ENCODE data around the gene BSN. TPM values are rescaled to one million over a fixed set of nuclear protein-coding genes. Genes with fewer than 3 reads are reported as not detected.

The BSN gene
- total RNA-seq, 1 experiment from 2014 or later = 0.87 TPM

DNA sequence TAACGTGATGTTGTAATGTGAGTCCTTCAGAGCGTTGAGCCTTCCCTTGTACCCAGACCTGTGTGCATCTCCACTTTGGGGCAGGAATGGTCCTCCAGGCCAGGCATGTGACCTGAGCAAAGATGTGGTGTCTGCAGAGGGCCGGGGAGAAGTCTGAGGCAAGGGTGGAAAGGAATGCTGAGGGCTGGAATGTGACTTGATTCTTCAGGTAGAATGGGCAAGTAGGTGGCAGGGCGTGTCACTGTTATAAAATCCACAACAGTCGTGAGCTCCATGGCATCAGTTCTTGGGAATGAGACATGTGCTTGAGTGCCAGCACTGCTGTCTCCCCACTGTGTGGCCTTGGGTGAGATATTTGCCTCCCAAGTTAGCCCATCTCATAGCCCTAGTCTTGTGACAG, 24.0 kb upstream of the BSN start:
- Histone ChIP-seq H3K27me3 (ENCODE audit: control insufficient read depth, insufficient read depth, low read length) (no peaks in the 10 kb centered on the region), H3K27ac (ENCODE audit: low read length) (no peak overlapping the region), H3K9me3 (ENCODE audit: control insufficient read depth, insufficient read depth, low read depth, low read length) (no peaks in the 10 kb centered on the region), H3K4me3 (ENCODE audit: low read depth in 2 of 2, low read length in 2 of 2) (no peak overlapping the region), H3K4me1 (ENCODE audit: control insufficient read depth, insufficient read depth, low read length) (no peaks in the 10 kb centered on the region), H3K36me3 (ENCODE audit: control insufficient read depth, insufficient read depth, low read length) (no peaks in the 10 kb centered on the region)
- intact Hi-C loops (cut with micrococcal nuclease; ENCODE audit: unreplicated experiment) (no loop called here), in situ Hi-C loops (cut with HindIII; ENCODE audit: low pct_unique_long_range_greater_than_20kb, low sequenced_read_pairs) (no loop called here)
- ChIA-PET CTCF (no interaction called here), POLR2A (interaction anchor here (0.6 kb wide), 1 partner anchor 362 kb away, joined by 7 read pairs; no protein-coding TSS in a partner anchor)
- no TSS peak for BruUV-seq (replicated peaks)
- ATAC-seq (no peak), DNase-seq (ENCODE audit: low read depth, low spot score) (no peak)
- TF ChIP-seq TCF7L2 (IDR thresholded peaks at IDR 0.05; ENCODE audit: low read depth, low read length) (no peak), POLR2AphosphoS5 (IDR thresholded peaks at IDR 0.05; ENCODE audit: low read depth, low read length) (no peak), SIN3A (IDR thresholded peaks at IDR 0.05; ENCODE audit: borderline replicate concordance, insufficient read depth, low read depth, low read length) (no peak)
- TF ChIP-seq, protein P1, sequence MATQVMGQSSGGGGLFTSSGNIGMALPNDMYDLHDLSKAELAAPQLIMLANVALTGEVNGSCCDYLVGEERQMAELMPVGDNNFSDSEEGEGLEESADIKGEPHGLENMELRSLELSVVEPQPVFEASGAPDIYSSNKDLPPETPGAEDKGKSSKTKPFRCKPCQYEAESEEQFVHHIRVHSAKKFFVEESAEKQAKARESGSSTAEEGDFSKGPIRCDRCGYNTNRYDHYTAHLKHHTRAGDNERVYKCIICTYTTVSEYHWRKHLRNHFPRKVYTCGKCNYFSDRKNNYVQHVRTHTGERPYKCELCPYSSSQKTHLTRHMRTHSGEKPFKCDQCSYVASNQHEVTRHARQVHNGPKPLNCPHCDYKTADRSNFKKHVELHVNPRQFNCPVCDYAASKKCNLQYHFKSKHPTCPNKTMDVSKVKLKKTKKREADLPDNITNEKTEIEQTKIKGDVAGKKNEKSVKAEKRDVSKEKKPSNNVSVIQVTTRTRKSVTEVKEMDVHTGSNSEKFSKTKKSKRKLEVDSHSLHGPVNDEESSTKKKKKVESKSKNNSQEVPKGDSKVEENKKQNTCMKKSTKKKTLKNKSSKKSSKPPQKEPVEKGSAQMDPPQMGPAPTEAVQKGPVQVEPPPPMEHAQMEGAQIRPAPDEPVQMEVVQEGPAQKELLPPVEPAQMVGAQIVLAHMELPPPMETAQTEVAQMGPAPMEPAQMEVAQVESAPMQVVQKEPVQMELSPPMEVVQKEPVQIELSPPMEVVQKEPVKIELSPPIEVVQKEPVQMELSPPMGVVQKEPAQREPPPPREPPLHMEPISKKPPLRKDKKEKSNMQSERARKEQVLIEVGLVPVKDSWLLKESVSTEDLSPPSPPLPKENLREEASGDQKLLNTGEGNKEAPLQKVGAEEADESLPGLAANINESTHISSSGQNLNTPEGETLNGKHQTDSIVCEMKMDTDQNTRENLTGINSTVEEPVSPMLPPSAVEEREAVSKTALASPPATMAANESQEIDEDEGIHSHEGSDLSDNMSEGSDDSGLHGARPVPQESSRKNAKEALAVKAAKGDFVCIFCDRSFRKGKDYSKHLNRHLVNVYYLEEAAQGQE (IDR thresholded peaks at IDR 0.05; ENCODE audit: insufficient read depth in 1 of 2, low read depth in 2 of 2, low read length in 1 of 2) = no peak

DNA sequence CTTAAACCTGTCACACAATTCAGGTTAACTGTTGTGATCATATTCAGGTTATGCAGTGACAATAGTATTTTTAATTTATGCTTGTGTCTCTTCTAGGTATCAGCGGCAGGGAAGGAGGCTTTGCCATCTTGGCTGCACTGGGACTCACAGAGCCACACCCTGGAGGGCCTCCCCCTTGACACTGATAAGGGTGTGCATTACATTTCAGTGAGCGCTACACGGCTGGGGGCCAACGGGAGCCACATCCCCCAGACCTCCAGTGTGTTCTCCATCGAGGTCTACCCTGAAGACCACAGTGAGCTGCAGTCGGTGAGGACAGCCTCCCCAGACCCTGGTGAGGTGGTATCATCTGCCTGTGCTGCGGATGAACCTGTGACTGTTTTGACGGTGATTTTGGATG, 23.6 kb upstream of the BSN start:
- in situ Hi-C loops (cut with HindIII; ENCODE audit: low pct_unique_long_range_greater_than_20kb, low sequenced_read_pairs) = no loop called here
- Histone ChIP-seq H3K36me3 (ENCODE audit: control insufficient read depth, insufficient read depth, low read length) (no peaks in the 10 kb centered on the region), H3K9me3 (ENCODE audit: control insufficient read depth, insufficient read depth, low read depth, low read length) (no peaks in the 10 kb centered on the region), H3K27ac (ENCODE audit: low read length) (no peak overlapping the region), H3K27me3 (ENCODE audit: control insufficient read depth, insufficient read depth, low read length) (no peaks in the 10 kb centered on the region), H3K4me3 (ENCODE audit: low read depth in 2 of 2, low read length in 2 of 2) (no peak overlapping the region), H3K4me1 (ENCODE audit: control insufficient read depth, insufficient read depth, low read length) (no peaks in the 10 kb centered on the region)
- POLR2A ChIA-PET = no interaction called here
- intact Hi-C loops (cut with micrococcal nuclease; ENCODE audit: unreplicated experiment) = no loop called here
- CTCF ChIA-PET = no interaction called here
- no TSS peak for BruUV-seq (replicated peaks)
- DNase-seq (ENCODE audit: low read depth, low spot score) = no peak
- no peak for TF ChIP-seq TCF7L2 (IDR thresholded peaks at IDR 0.05; ENCODE audit: low read depth, low read length)
- TF ChIP-seq, protein P1 (IDR thresholded peaks at IDR 0.05; ENCODE audit: insufficient read depth in 1 of 2, low read depth in 2 of 2, low read length in 1 of 2) = no peak
- TF ChIP-seq SIN3A (IDR thresholded peaks at IDR 0.05; ENCODE audit: borderline replicate concordance, insufficient read depth, low read depth, low read length) = no peak
- TF ChIP-seq POLR2AphosphoS5 (IDR thresholded peaks at IDR 0.05; ENCODE audit: low read depth, low read length) = no peak
- TF ChIP-seq, protein P2, sequence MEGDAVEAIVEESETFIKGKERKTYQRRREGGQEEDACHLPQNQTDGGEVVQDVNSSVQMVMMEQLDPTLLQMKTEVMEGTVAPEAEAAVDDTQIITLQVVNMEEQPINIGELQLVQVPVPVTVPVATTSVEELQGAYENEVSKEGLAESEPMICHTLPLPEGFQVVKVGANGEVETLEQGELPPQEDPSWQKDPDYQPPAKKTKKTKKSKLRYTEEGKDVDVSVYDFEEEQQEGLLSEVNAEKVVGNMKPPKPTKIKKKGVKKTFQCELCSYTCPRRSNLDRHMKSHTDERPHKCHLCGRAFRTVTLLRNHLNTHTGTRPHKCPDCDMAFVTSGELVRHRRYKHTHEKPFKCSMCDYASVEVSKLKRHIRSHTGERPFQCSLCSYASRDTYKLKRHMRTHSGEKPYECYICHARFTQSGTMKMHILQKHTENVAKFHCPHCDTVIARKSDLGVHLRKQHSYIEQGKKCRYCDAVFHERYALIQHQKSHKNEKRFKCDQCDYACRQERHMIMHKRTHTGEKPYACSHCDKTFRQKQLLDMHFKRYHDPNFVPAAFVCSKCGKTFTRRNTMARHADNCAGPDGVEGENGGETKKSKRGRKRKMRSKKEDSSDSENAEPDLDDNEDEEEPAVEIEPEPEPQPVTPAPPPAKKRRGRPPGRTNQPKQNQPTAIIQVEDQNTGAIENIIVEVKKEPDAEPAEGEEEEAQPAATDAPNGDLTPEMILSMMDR (IDR thresholded peaks at IDR 0.05) = no peak
- ATAC-seq = no peak
